Ascending aorta (tissue), 2 donors: Measurements from ENCODE around the gene TPST2. TPM values are rescaled to one million over a fixed set of nuclear protein-coding genes. Genes with fewer than 3 reads are reported as not detected.

ENCODE experiments used
- DNase-seq, 2 donors: peaks; one replicate each; pipeline ENCODE4 v3.0.0-alpha.2; 2019; ENCODE audit warnings: low spot score in 2 of 2
- H3K27ac ChIP-seq, 2 donors: fragments of 200-600 bp; sonication (generic); one replicate each; pipeline ENCODE4 v1.5.1; 2016 to 2017; ENCODE audit warnings: mild to moderate bottlenecking in 1 of 2
- H3K27me3 ChIP-seq: fragments of 200-600 bp; sonication (generic); one replicate; pipeline ENCODE4 v1.5.1; 2017
- H3K36me3 ChIP-seq, 2 donors: fragments of 200-600 bp; sonication (generic); one replicate each; pipeline ENCODE4 v1.5.1; 2016
- H3K4me1 ChIP-seq, 2 donors: fragments of 200-600 bp; sonication (generic); one replicate each; pipeline ENCODE4 v1.5.1; 2016 to 2017; ENCODE audit warnings: mild to moderate bottlenecking in 1 of 2
- H3K4me3 ChIP-seq, 2 donors: fragments of 200-600 bp; sonication (generic); one replicate each; pipeline ENCODE4 v1.5.1; 2016 to 2017; ENCODE audit warnings: mild to moderate bottlenecking in 1 of 2
- H3K9me3 ChIP-seq, 2 donors: fragments of 200-600 bp; sonication (generic); one replicate each; pipeline ENCODE4 v1.5.1; 2016
- intact Hi-C: fragments of 100-400 bp; cut with DNase I; formaldehyde crosslinking; loops from one replicate; pipeline ENCODE4 v1.15.1; 2023
- total RNA-seq: library from RNA; depleted of rRNA; stranded (reverse); fragments of >200 nt; gene quantifications from one replicate; pipeline ENCODE4 v1.1.0, GENCODE V29; 2016
- TF ChIP-seq, protein P1 (sequence below), 3 experiments: fragments of 200-600 bp in 2 of 3; fragments of 450-650 bp in 1 of 3; sonication (generic) in 2 of 3; IDR thresholded peaks; one replicate each; pipeline ENCODE4 v1.5.1; 2016 to 2019; ENCODE audit warnings: antibody characterized with exemption in 3 of 3, mild to moderate bottlenecking in 1 of 3, moderate library complexity in 1 of 3

The TPST2 gene
- total RNA-seq, 1 donor from 2014 or later, result 251 TPM

DNA sequence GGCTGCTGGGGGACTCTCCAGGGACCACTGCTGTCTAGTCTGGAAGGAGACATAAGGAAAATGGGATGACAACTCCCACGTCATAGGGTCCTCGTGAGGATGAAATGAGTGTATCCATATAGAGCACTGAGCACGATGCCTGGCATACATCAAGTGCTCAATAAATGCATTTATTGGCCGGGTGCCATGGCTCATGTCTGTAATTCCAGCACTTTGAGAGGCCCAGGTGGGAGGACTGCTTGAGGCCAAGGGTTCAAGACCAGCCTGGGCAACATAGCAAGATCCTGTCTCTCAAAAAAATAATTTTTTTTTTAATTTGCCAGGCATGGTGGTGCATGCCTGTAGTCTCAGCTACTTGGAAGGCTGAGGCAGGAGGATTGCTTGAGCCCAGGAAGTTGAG, 12.2 kb upstream of the TPST2 start:
- Histone ChIP-seq H3K27ac (no peak overlapping the region), H3K4me3 (no peak overlapping the region), H3K27me3 (no peaks in the 10 kb centered on the region), H3K36me3 (no peaks in the 10 kb centered on the region), H3K4me1 (no peaks in the 10 kb centered on the region), H3K9me3 (no peaks in the 10 kb centered on the region)
- DNase-seq, result no peak
- intact Hi-C loops, result no loop called here
- TF ChIP-seq, protein P1, sequence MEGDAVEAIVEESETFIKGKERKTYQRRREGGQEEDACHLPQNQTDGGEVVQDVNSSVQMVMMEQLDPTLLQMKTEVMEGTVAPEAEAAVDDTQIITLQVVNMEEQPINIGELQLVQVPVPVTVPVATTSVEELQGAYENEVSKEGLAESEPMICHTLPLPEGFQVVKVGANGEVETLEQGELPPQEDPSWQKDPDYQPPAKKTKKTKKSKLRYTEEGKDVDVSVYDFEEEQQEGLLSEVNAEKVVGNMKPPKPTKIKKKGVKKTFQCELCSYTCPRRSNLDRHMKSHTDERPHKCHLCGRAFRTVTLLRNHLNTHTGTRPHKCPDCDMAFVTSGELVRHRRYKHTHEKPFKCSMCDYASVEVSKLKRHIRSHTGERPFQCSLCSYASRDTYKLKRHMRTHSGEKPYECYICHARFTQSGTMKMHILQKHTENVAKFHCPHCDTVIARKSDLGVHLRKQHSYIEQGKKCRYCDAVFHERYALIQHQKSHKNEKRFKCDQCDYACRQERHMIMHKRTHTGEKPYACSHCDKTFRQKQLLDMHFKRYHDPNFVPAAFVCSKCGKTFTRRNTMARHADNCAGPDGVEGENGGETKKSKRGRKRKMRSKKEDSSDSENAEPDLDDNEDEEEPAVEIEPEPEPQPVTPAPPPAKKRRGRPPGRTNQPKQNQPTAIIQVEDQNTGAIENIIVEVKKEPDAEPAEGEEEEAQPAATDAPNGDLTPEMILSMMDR (IDR thresholded peaks at IDR 0.05), result no peak

DNA sequence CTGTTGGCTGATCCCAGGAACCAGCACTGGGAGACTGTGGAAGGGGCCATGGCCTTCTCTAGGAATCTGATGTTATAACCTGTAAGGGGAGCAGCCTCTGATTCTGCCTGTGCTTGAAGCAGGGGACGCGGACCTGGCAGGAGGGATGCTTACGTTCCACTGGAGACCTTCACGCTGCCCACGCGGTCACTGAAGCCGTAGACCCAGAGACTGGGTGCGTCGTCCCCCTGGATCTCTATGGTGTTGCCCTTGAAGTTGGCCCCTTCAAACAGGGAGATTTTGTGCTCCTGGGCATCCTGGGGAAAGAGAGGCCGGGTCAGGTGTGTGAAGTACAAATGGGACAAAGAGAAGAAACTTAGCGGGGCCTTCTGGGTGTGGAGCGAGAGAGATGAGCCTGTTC, 11.8 kb upstream of the TPST2 start:
- H3K36me3 ChIP-seq, result no peaks in the 10 kb centered on the region
- no peaks in the 10 kb centered on the region for H3K4me1 ChIP-seq
- H3K4me3 ChIP-seq, result no peak overlapping the region
- no peaks in the 10 kb centered on the region for H3K9me3 ChIP-seq
- H3K27me3 ChIP-seq, result no peaks in the 10 kb centered on the region
- intact Hi-C loops, result no loop called here
- H3K27ac ChIP-seq, result no peak overlapping the region
- no peak for DNase-seq
- TF ChIP-seq, protein P1 (IDR thresholded peaks at IDR 0.05), result no peak

DNA sequence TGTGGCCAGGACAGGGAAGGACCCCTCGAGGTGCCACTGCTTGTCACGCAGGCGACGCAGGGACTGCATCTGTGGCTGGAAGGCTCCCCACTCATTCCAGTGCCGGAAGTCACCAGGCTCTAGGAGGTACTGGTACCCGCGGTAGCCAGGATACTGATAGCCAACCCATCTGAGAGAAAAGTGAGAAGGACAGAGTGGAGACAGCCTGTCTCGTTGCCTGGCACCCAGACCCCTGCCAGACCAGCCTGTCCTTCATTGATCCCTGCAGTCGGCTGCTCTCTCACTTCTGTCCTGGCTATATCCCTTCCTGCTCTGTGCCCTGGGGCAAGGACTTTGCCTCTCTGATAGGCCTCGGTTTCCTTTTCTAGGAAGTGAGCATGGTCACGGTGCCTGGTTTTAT, 9.6 kb upstream of the TPST2 start:
- TF ChIP-seq, protein P1 (IDR thresholded peaks at IDR 0.05), result no peak
- intact Hi-C loops, result no loop called here
- Histone ChIP-seq H3K27ac (no peak overlapping the region), H3K4me1 (no peaks in the 10 kb centered on the region), H3K4me3 (no peak overlapping the region), H3K27me3 (no peaks in the 10 kb centered on the region), H3K36me3 (no peaks in the 10 kb centered on the region), H3K9me3 (no peaks in the 10 kb centered on the region)
- no peak for DNase-seq

DNA sequence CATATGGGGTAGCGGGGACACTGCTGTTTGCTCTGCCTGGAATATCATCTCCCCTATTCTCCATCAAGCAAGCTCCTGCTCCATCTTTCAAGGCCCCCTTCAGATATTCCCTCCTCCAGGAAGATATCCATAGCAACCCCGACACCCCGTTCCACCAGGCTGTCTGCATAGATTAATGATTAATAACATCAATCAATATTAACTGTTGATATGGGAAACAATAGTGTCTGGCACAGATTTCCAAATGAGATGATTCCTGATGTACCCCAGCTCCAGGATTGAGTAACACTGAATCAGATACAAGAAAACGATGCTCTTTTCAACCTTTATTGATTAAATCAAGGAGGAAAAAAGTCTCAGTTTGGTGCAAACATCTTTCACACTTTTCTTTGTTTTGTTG, 7.5 kb upstream of the TPST2 start:
- intact Hi-C loops, result no loop called here
- TF ChIP-seq, protein P1 (IDR thresholded peaks at IDR 0.05), result no peak

DNA sequence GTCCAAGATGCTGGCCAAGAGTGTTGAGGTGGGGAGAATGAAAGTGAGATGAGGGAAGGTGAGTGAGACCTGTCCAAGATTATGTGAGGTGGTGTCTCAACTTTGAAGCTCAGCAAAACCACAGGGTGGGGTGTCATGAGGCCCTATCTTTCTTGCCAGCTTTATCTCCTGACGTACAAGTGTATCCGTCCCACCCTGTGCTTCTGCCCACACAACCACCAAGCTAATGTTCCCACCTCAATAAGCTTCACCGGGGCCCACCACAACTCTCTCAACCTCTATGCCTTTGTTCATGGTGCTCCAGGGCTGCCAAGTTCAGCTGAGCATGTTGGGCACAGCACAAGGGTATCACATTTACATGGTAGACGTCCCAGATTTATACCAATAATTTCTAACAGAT, 7.1 kb upstream of the TPST2 start:
- TF ChIP-seq, protein P1 (IDR thresholded peaks at IDR 0.05), result no peak

More for the DNA sequence above, 7.5 kb upstream of the TPST2 start:
- H3K4me1 ChIP-seq, result no peaks in the 10 kb centered on the region
- DNase-seq, result no peak
- H3K27ac ChIP-seq, result no peak overlapping the region
- H3K9me3 ChIP-seq, result no peaks in the 10 kb centered on the region
- H3K4me3 ChIP-seq, result no peak overlapping the region
- H3K36me3 ChIP-seq, result no peaks in the 10 kb centered on the region
- H3K27me3 ChIP-seq, result no peaks in the 10 kb centered on the region

DNA sequence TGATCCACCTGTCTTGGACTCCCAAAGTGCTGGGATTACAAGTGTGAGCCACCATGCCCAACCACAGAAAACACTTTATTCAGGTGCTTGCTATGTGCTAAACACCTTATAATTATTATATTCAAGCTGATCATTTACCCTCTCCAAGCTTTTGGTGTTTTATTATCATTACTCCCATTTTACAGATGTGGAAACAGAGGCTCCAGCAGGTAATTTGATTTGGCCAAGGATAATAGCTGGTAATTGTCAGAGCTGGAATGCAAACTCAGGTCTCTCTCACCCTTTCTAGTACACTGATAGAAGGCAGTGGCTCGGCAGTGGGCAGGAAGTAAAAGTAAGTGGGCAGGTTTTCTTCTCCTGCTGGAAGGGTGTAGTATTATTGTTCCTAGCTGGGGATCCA, 3.8 kb upstream of the TPST2 start:
- no peaks in the 10 kb centered on the region for H3K36me3 ChIP-seq
- TF ChIP-seq, protein P1 (IDR thresholded peaks at IDR 0.05), result no peak
- peaks cover 0 to 14% of the 10 kb centered on the region in 2 donors for H3K4me1 ChIP-seq
- H3K9me3 ChIP-seq, result no peaks in the 10 kb centered on the region
- no peak overlapping the region for H3K4me3 ChIP-seq
- intact Hi-C loops, result no loop called here
- no peak overlapping the region for H3K27ac ChIP-seq
- H3K27me3 ChIP-seq, result no peaks in the 10 kb centered on the region
- no peak for DNase-seq

More for the DNA sequence above, 7.1 kb upstream of the TPST2 start:
- H3K4me1 ChIP-seq, result no peaks in the 10 kb centered on the region
- H3K27me3 ChIP-seq, result no peaks in the 10 kb centered on the region
- no peaks in the 10 kb centered on the region for H3K9me3 ChIP-seq
- no peak overlapping the region for H3K27ac ChIP-seq
- no peaks in the 10 kb centered on the region for H3K36me3 ChIP-seq
- H3K4me3 ChIP-seq, result no peak overlapping the region
- intact Hi-C loops, result no loop called here
- no peak for DNase-seq
